ENCODE results near the gene GSTM3.

- TF ChIP-seq POLR2AphosphoS5 (IDR thresholded peaks at IDR 0.05; ENCODE audit: borderline replicate concordance, low read depth, low read length) (no peak), EZH2 (IDR thresholded peaks at IDR 0.05) (no peak)
Measured at GRCh38 chr1:109717729-109718128, 23.1 kb downstream of the GSTM3 start.

Data from SK-N-MC (cell line).